Measurements from ENCODE around the gene TRIM34. TPM values are rescaled to one million over a fixed set of nuclear protein-coding genes. Genes with fewer than 3 reads are reported as not detected.
A peak's percentile ranks its signal among the peaks of the same experiment; 100 is the strongest.
"Not testable (repeated sequence)": the region's sequence is repeated elsewhere in the genome, so short reads cannot be mapped to it uniquely, and the experiment has no call there.

TRIM34 gene
- total RNA-seq, 4 donors from 2014 or later = 3.8 to 9.2 (median 4.5) TPM

GRCh38 chr11:5671831-5672230, 47.0 kb downstream of the TRIM34 start:
- Histone ChIP-seq H3K36me3 (peaks cover 3 to 60% of the 10 kb centered on the region in 2 donors), H3K4me3 (no peak overlapping the region), H3K27me3 (no peaks in the 10 kb centered on the region)

GRCh38 chr11:5674391-5674790, 49.6 kb downstream of the TRIM34 start:
- H3K9me3 ChIP-seq = no peaks in the 10 kb centered on the region
- TF ChIP-seq CTCF (IDR thresholded peaks at IDR 0.05) = no peak
- TF ChIP-seq POLR2A (IDR thresholded peaks at IDR 0.05) = no peak
- TF ChIP-seq POLR2AphosphoS5 (IDR thresholded peaks at IDR 0.05) = no peak
- TF ChIP-seq EP300 (IDR thresholded peaks at IDR 0.05) = no peak
- H3K4me3 ChIP-seq = no peak overlapping the region
- 82 to 95% methylated on average over 4 of the region's 4 CpGs for WGBS, 2 donors (ENCODE audit: low coverage in 1 of 2)
- H3K36me3 ChIP-seq = peaks cover 0 to 56% of the 10 kb centered on the region in 2 donors
- H3K27ac ChIP-seq = no peak overlapping the region
- ATAC-seq = no peak
- no peaks in the 10 kb centered on the region for H3K27me3 ChIP-seq
- H3K4me1 ChIP-seq = no peaks in the 10 kb centered on the region

More at GRCh38 chr11:5671831-5672230, 47.0 kb downstream of the TRIM34 start:
- no peak overlapping the region for H3K27ac ChIP-seq
- no peaks in the 10 kb centered on the region for H3K9me3 ChIP-seq
- H3K4me1 ChIP-seq = no peaks in the 10 kb centered on the region
- TF ChIP-seq EP300 (IDR thresholded peaks at IDR 0.05) (no peak), POLR2AphosphoS5 (IDR thresholded peaks at IDR 0.05) (no peak), CTCF (IDR thresholded peaks at IDR 0.05) (no peak), POLR2A (IDR thresholded peaks at IDR 0.05) (no peak)
- ATAC-seq = no peak

- WGBS, 2 donors (ENCODE audit: low coverage in 1 of 2) = 96 to 100% methylated on average over 3 to 5 of the region's 7 CpGs
- peaks cover 0 to 37% of the 10 kb centered on the region in 2 donors for H3K36me3 ChIP-seq
- H3K27ac ChIP-seq = no peak overlapping the region
- H3K9me3 ChIP-seq = no peaks in the 10 kb centered on the region
- H3K27me3 ChIP-seq = no peaks in the 10 kb centered on the region
- no peak overlapping the region for H3K4me3 ChIP-seq
- peaks cover 0 to 25% (median 5%) of the 10 kb centered on the region in 3 donors for H3K4me1 ChIP-seq
- ATAC-seq = no peak
- TF ChIP-seq POLR2AphosphoS5 (IDR thresholded peaks at IDR 0.05) = no peak
- TF ChIP-seq EP300 (IDR thresholded peaks at IDR 0.05) = no peak
- TF ChIP-seq POLR2A (IDR thresholded peaks at IDR 0.05) = no peak
- no peak for TF ChIP-seq CTCF (IDR thresholded peaks at IDR 0.05)
Measured at GRCh38 chr11:5679811-5680210, 55.0 kb downstream of the TRIM34 start.

GRCh38 chr11:5682890-5683441, 58.2 kb downstream of the TRIM34 start:
- H3K4me3 ChIP-seq, H3K27me3 ChIP-seq, H3K9me3 ChIP-seq, ATAC-seq: not testable (repeated sequence)
- Histone ChIP-seq H3K27ac (peak overlapping the region in 2 of 4 donors; percentile 85 to 97), H3K4me1 (peaks cover 0 to 31% (median 8%) of the 10 kb centered on the region in 3 donors), H3K36me3 (peaks cover 0 to 24% of the 10 kb centered on the region in 2 donors)
- no CpG with 5 or more reads among the region's 33 CpGs for WGBS, 2 donors (ENCODE audit: low coverage in 1 of 2)

GRCh38 chr11:5683620-5684019, 58.8 kb downstream of the TRIM34 start:
- H3K4me3 ChIP-seq = peak overlapping the region; percentile 52 to 69
- H3K9me3 ChIP-seq, H3K27me3 ChIP-seq, ATAC-seq: not testable (repeated sequence)
- peaks cover 0 to 32% (median 8%) of the 10 kb centered on the region in 3 donors for H3K4me1 ChIP-seq
- H3K36me3 ChIP-seq = peaks cover 0 to 17% of the 10 kb centered on the region in 2 donors
- 35 to 79% methylated on average over 2 to 4 of the region's 7 CpGs for WGBS, 2 donors (ENCODE audit: low coverage in 1 of 2)
- TF ChIP-seq POLR2A (IDR thresholded peaks at IDR 0.05) (peak in 1 of 2 donors; percentile 12), POLR2AphosphoS5 (IDR thresholded peaks at IDR 0.05) (peak; percentile 22)
- H3K27ac ChIP-seq = peak overlapping the region; percentile 85 to 99 (median 96)

GRCh38 chr11:5684036-5684645, 59.3 kb downstream of the TRIM34 start:
- Histone ChIP-seq H3K36me3 (peaks cover 0 to 12% of the 10 kb centered on the region in 2 donors), H3K4me1 (peaks cover 4 to 37% (median 8%) of the 10 kb centered on the region in 3 donors), H3K27me3 (no peaks in the 10 kb centered on the region), H3K27ac (peak overlapping the region; percentile 85 to 99 (median 96)), H3K4me3 (peak overlapping the region; percentile 52 to 69), H3K9me3 (no peaks in the 10 kb centered on the region)
- 0% methylated on average over 1 of the region's 8 CpGs; no CpG with 5 or more reads in 1 of the 2 donors for WGBS, 2 donors (ENCODE audit: low coverage in 1 of 2)
- no peak for ATAC-seq
- TF ChIP-seq CTCF (IDR thresholded peaks at IDR 0.05) (no peak), POLR2AphosphoS5 (IDR thresholded peaks at IDR 0.05) (no peak), POLR2A (IDR thresholded peaks at IDR 0.05) (no peak), EP300 (IDR thresholded peaks at IDR 0.05) (no peak)
